ENCODE data around the gene CAMK4. TPM values are rescaled to one million over a fixed set of nuclear protein-coding genes. Genes with fewer than 3 reads are reported as not detected.

Gene CAMK4
- total RNA-seq, 1 donor from 2014 or later = 3.8 TPM

- Mint-ChIP-seq H3K4me3 (ENCODE audit: unreplicated experiment) (no peak overlapping the region), H3K4me1 (ENCODE audit: low read depth, unreplicated experiment) (peaks cover 3% of the 10 kb centered on the region), H3K27me3 (ENCODE audit: low read depth, unreplicated experiment) (no peaks in the 10 kb centered on the region), H3K36me3 (ENCODE audit: low read depth, unreplicated experiment) (no peaks in the 10 kb centered on the region), H3K27ac (ENCODE audit: unreplicated experiment) (no peak overlapping the region), H3K9me3 (ENCODE audit: unreplicated experiment) (peaks cover 5% of the 10 kb centered on the region)
- Histone ChIP-seq H3K4me2 (ENCODE audit: low read length) (no peak overlapping the region), H3K4me3 (ENCODE audit: insufficient read depth, low read depth, low read length) (no peak overlapping the region), H3K27me3 (ENCODE audit: insufficient read depth, low read length) (no peaks in the 10 kb centered on the region), H3K36me3 (ENCODE audit: insufficient read depth, low read length) (no peaks in the 10 kb centered on the region), H3K27ac (ENCODE audit: low read depth, low read length) (no peak overlapping the region), H4K20me1 (ENCODE audit: insufficient read depth, low read length) (no peaks in the 10 kb centered on the region), H3K79me2 (ENCODE audit: insufficient read depth, low read length) (no peaks in the 10 kb centered on the region), H2AFZ (ENCODE audit: low read depth, low read length) (no peak overlapping the region), H3K4me1 (ENCODE audit: insufficient read depth, low read length) (no peaks in the 10 kb centered on the region), H3K9ac (ENCODE audit: low read length) (no peak overlapping the region), H3K9me3 (ENCODE audit: insufficient read depth, low read depth, low read length) (no peaks in the 10 kb centered on the region)
- TF ChIP-seq EZH2 (IDR thresholded peaks at IDR 0.05; ENCODE audit: insufficient read depth, low read length) (no peak), CTCF (IDR thresholded peaks at IDR 0.05; ENCODE audit: insufficient read depth, low read depth, low read length) (no peak)
- FAIRE-seq = no peak
- no peak for DNase-seq (ENCODE audit: low read depth)
Measured at GRCh38 chr5:111252799-111253545, 28.8 kb downstream of the CAMK4 start.

GRCh38 chr5:111254613-111255012, 30.4 kb downstream of the CAMK4 start:
- Histone ChIP-seq H3K27ac (ENCODE audit: low read depth, low read length) (no peak overlapping the region), H3K4me3 (ENCODE audit: insufficient read depth, low read depth, low read length) (no peak overlapping the region), H3K9me3 (ENCODE audit: insufficient read depth, low read depth, low read length) (no peaks in the 10 kb centered on the region), H2AFZ (ENCODE audit: low read depth, low read length) (no peak overlapping the region), H3K4me1 (ENCODE audit: insufficient read depth, low read length) (no peaks in the 10 kb centered on the region), H4K20me1 (ENCODE audit: insufficient read depth, low read length) (no peaks in the 10 kb centered on the region), H3K4me2 (ENCODE audit: low read length) (no peak overlapping the region), H3K27me3 (ENCODE audit: insufficient read depth, low read length) (no peaks in the 10 kb centered on the region), H3K9ac (ENCODE audit: low read length) (no peak overlapping the region), H3K79me2 (ENCODE audit: insufficient read depth, low read length) (no peaks in the 10 kb centered on the region), H3K36me3 (ENCODE audit: insufficient read depth, low read length) (no peaks in the 10 kb centered on the region)
- TF ChIP-seq CTCF (IDR thresholded peaks at IDR 0.05; ENCODE audit: insufficient read depth, low read depth, low read length) = no peak
- no peak for TF ChIP-seq EZH2 (IDR thresholded peaks at IDR 0.05; ENCODE audit: insufficient read depth, low read length)
- Mint-ChIP-seq H3K4me3 (ENCODE audit: unreplicated experiment) (no peak overlapping the region), H3K36me3 (ENCODE audit: low read depth, unreplicated experiment) (no peaks in the 10 kb centered on the region), H3K9me3 (ENCODE audit: unreplicated experiment) (peaks cover 5% of the 10 kb centered on the region), H3K4me1 (ENCODE audit: low read depth, unreplicated experiment) (peaks cover 3% of the 10 kb centered on the region), H3K27me3 (ENCODE audit: low read depth, unreplicated experiment) (no peaks in the 10 kb centered on the region), H3K27ac (ENCODE audit: unreplicated experiment) (no peak overlapping the region)
- no peak for FAIRE-seq
- peak; percentile 21 for DNase-seq (ENCODE audit: low read depth)

- TF ChIP-seq EZH2 (IDR thresholded peaks at IDR 0.05; ENCODE audit: insufficient read depth, low read length) (no peak), CTCF (IDR thresholded peaks at IDR 0.05; ENCODE audit: insufficient read depth, low read depth, low read length) (no peak)
- Histone ChIP-seq H3K79me2 (ENCODE audit: insufficient read depth, low read length) (no peaks in the 10 kb centered on the region), H3K4me1 (ENCODE audit: insufficient read depth, low read length) (no peaks in the 10 kb centered on the region), H3K4me2 (ENCODE audit: low read length) (no peak overlapping the region), H3K9ac (ENCODE audit: low read length) (no peak overlapping the region), H4K20me1 (ENCODE audit: insufficient read depth, low read length) (no peaks in the 10 kb centered on the region), H3K27ac (ENCODE audit: low read depth, low read length) (no peak overlapping the region), H3K27me3 (ENCODE audit: insufficient read depth, low read length) (no peaks in the 10 kb centered on the region), H2AFZ (ENCODE audit: low read depth, low read length) (no peak overlapping the region), H3K4me3 (ENCODE audit: insufficient read depth, low read depth, low read length) (no peak overlapping the region), H3K9me3 (ENCODE audit: insufficient read depth, low read depth, low read length) (no peaks in the 10 kb centered on the region), H3K36me3 (ENCODE audit: insufficient read depth, low read length) (no peaks in the 10 kb centered on the region)
- DNase-seq (ENCODE audit: low read depth) = no peak
- Mint-ChIP-seq H3K4me1 (ENCODE audit: low read depth, unreplicated experiment) (peaks cover 3% of the 10 kb centered on the region), H3K36me3 (ENCODE audit: low read depth, unreplicated experiment) (no peaks in the 10 kb centered on the region), H3K4me3 (ENCODE audit: unreplicated experiment) (no peak overlapping the region), H3K27me3 (ENCODE audit: low read depth, unreplicated experiment) (no peaks in the 10 kb centered on the region), H3K27ac (ENCODE audit: unreplicated experiment) (no peak overlapping the region), H3K9me3 (ENCODE audit: unreplicated experiment) (peaks cover 5% of the 10 kb centered on the region)
- peak; percentile 60 for FAIRE-seq
Measured at GRCh38 chr5:111255169-111255568, 31.0 kb downstream of the CAMK4 start.
